Fibroblast of lung (primary cell): ENCODE data around the gene ST6GAL1.

Experiments
- EZH2 ChIP-seq: IDR thresholded peaks from 2 replicates; pipeline ENCODE4 v1.5.1; 2012; ENCODE audit warnings: low read length, control low read depth, mild to moderate bottlenecking; ENCODE audit errors: missing control alignments
- TF ChIP-seq, protein P1 (sequence below), 2 donors: IDR thresholded peaks in 1 of 2; conservative IDR thresholded peaks in 1 of 2; 1 replicate in 1 of 2; 2 replicates in 1 of 2; pipeline ENCODE4 v1.5.1; 2011 to 2012; ENCODE audit warnings: low read length in 2 of 2, control low read depth in 1 of 2, inconsistent platforms in 1 of 2, low read depth in 1 of 2, mild to moderate bottlenecking in 1 of 2

DNA sequence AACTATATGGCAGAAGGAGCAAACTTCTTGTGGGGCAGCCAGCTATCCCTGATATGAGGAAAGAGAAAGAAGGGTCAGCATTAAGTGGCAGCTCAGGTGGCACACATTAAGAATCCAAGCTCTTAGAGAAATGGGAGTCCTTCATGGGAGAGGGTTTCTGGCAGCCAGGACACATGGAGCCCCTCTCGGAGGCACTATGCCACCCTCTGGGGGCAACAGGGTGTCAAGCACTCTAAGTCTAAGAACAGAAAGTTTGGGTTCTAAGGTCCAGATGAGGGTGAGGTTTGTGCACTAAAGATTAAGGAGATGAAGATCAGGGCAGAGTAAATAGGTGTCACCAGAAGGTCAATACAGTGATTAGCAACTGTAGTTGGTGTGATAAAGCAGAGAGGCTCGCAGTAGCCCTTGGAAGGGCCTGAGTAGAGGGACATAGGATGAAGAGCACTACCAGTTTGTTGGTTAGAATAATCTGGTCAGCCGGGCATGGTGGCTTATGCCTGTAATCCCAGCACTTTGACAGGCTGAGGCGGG, 89.3 kb downstream of the ST6GAL1 start:
- TF ChIP-seq, protein P1, sequence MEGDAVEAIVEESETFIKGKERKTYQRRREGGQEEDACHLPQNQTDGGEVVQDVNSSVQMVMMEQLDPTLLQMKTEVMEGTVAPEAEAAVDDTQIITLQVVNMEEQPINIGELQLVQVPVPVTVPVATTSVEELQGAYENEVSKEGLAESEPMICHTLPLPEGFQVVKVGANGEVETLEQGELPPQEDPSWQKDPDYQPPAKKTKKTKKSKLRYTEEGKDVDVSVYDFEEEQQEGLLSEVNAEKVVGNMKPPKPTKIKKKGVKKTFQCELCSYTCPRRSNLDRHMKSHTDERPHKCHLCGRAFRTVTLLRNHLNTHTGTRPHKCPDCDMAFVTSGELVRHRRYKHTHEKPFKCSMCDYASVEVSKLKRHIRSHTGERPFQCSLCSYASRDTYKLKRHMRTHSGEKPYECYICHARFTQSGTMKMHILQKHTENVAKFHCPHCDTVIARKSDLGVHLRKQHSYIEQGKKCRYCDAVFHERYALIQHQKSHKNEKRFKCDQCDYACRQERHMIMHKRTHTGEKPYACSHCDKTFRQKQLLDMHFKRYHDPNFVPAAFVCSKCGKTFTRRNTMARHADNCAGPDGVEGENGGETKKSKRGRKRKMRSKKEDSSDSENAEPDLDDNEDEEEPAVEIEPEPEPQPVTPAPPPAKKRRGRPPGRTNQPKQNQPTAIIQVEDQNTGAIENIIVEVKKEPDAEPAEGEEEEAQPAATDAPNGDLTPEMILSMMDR (conservative IDR thresholded peaks at IDR 0.05 in 1 of 2, IDR thresholded peaks at IDR 0.05 in 1 of 2; ENCODE audit: low read depth in 1 of 2, low read length in 2 of 2), result no peak
- no peak for TF ChIP-seq EZH2
